Activated CD4-positive, alpha-beta T cell treated with anti-CD3 and anti-CD28 coated beads for 1 hour (primary cell): ENCODE measurements around the gene TTC16.

ENCODE experiments used
- DNase-seq: peaks from one replicate; pipeline ENCODE4 v3.0.0-alpha.2; 2020

The TTC16 gene, protein sequence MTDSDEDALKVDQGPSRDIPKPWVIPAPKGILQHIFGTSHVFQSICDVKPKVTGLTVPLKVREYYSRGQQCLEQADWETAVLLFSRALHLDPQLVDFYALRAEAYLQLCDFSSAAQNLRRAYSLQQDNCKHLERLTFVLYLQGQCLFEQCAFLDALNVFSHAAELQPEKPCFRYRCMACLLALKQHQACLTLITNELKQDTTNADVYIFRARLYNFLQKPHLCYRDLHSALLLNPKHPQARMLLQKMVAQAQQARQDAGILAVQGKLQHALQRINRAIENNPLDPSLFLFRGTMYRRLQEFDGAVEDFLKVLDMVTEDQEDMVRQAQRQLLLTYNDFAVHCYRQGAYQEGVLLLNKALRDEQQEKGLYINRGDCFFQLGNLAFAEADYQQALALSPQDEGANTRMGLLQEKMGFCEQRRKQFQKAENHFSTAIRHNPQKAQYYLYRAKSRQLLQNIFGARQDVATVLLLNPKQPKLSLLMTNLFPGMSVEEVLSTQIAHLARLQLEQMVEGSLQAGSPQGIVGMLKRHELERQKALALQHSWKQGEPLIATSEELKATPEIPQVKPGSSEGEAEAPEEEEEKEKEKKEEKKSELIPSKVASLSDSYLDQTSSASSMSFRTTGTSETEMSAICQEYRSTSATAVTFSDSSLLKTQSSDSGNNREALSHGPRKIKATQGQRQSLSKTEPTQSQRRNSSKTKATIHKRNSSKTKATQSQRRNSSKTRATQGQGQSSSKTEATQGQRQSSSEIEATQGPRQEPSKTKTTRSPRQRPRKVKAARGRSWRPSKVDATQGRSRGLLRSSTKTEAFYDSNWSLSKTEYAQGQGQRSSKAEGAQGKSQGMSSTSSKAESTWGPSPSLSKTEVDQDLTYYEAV

DNA sequence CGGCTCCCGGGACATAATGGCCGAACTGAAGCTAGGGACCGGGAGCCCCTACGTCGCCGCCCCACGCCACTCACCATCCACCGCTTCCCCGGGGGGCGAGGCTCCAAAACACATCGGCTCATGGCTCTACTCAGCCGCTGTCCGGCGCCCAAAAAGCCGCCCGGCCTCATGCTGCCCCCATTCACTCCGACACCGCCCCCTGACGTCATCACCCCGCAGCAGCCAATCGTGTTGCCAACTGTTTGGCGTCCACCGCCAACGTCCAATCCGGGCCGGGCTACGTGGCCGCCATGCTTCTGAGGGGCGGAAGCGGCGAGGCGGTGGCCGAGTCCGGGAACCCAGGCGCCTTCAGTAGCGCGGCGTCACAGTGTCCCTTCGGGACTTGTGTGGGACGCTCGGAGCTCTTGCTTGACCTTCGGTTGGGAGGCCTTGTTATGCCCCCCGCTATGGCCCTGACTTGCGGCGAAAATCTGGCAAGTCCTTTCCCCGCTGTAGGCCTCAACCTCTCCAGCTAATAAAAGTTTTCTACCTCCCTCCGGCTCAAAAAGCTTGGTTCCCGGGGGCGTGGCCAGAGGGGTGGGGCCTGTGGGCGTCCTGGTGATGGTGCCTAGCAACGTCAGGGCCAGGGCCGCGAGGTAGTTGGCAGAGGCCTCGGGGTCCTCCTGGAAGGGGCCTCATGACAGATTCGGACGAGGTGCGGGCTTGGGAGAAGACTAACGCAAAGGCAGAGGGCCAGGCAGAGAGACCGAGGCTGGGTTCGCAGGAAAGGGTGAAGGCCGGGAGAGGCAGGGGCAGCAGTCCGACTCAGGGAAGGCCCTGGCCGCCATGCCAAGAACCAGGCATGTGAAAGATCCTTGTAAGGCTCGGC, at the start of gene TTC16, which contains the start of gene PTRH1:
TTC16 (plus strand) TSS at position 610 of the 868 bp plus-strand sequence; CDS start at position 677, 67 bp downstream.
PTRH1 (minus strand) TSS at position 194 of the 868 bp plus-strand sequence; CDS start at position 170, 24 bp downstream.
- peak; percentile 94 for DNase-seq

DNA sequence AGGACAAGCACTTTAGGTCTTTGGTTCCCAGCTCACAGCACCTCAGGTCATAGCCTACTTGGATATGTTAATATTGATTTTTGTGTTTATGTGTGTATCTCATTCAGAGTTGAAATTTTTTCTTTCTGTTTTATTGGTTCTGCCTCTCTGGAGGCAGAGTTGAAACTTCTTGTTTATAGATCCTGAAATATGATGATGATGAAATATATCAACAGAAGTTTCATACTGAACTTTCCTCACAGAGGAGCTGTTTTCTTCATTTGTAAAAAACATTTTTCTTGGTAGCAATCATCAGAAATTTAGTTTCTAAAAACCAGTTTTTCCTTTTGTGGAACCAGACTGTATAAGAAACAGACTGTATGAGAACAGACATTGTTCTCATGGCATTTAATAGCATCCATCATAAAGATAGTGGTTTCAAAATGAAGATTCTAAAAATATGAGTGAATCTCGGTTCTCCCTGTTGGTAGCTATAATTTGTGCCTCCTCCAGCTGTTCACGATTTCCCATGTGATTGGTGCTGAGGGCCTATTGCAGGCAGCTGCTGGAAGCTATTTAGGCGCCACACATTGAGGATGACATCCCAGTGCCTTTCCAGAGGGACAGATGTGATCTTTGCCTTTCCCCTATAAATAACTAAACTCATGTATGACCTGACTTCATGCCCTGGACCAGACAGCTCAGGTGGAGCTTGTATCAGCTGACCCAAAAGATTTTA, 48.6 kb upstream of the TTC16 start:
- no peak for DNase-seq

DNA sequence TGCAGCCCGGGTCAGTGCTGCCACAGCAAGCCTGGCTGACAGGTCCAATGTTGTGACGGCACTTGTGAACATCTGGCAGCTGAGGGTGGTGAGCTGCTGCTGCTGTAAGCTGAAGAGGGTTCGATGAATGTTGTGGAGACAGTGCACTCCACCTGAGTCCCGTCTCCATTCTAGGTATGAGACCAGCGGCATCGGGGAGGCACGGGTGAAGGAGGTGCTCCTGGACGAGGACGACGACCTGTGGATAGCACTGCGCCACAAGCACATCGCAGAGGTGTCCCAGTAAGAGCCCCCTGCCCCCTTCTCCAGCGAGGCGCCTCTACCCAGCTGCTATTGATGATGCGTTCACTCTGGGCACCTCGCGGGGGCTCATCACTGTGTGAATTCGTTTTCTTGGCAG, 48.0 kb upstream of the TTC16 start:
- DNase-seq, result no peak

DNA sequence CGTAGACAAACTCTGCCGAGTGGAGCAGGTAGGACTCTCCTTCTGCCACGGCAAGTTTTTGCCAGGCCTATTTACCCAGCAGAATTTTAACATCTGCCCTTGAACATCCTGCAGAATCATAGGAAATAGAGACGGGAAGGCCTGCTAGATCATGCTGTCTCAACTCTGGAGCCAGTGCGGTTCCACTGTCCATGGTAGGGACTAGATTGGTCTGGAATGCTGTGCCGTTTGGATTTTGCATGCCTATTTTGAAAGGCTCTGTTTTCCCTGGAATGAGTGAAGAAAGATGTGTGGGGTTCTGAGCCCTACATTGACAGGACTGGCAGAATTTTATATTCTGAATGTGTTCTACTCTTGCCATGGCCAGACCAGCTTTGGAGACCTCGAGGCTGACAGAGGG, 42.6 kb upstream of the TTC16 start:
- DNase-seq, result no peak

DNA sequence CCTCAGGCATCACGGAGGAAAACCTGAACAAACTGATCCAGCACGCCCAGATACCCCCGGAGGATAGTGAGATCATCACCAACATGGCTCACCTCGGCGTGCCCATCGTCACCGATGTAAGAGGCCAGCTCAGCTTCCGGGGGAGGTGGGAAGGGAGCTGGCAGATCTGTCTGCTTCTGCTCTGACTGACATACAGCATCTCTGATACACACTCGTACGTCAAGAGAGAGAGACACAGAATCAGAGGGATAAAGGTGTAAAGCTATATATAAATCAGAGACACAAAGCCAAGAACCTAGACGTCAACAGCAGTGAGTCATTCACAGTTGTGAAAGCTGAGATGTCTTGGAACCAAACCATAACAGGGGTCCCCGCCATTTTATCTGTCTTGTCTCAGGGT, 39.2 kb upstream of the TTC16 start:
- DNase-seq, result no peak

DNA sequence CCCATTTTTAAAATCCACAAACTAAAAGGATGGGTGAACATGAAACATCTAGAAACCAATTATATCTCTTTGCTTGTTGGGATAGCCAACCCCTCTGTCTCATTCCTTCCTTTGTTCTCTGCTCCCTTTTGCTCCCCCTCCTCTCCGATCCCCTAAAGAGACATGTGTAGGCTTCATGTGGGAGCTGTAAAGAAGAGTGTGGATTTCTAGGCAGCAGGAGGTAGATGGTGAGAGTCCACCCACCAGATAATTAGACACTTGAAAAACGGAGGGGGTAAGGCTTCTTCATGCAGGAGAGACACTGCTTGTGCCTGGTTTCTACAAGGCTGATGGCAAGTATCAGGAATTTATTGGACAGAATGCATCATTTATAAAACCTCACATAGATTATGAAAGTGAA, 36.4 kb upstream of the TTC16 start:
- no peak for DNase-seq

DNA sequence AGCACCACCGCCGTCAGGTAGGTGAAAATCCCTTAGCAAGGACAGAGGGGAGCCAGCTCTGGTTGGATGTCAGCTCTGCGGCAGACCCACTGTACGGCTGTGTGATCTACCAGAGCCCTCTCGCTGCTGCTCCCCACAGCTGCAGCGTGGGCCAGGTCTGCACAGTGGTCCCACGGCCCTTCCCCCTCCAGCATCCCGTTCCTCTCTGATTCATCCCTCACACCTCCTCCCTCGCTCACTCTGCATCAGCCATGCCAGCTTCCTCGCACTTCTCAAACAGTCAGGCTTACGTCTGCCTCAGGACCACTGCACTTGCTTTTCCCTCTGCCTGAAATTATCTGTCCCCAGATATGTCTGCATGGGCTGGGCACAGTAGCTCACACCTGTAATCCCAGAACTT, 35.7 kb upstream of the TTC16 start:
- DNase-seq, result no peak

DNA sequence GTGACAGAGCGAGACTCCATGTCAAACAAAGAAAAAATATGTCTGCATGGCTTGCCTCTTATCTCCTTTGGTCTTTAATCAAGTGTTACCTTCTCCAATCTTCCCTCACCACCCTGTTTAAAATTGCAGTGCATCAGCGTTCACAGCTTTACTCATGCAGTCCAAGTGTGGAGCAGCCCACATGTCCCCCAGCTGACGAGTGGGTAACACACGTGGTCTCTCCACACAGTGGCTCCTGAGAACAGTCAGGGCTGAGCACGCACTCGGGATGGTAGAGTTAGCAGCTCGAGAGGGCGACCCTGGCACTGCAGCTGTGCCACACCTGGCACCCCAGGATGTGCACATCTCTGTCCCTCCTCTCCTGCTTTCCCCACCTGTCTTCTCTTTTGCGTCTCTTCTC, 35.0 kb upstream of the TTC16 start:
- DNase-seq, result no peak

DNA sequence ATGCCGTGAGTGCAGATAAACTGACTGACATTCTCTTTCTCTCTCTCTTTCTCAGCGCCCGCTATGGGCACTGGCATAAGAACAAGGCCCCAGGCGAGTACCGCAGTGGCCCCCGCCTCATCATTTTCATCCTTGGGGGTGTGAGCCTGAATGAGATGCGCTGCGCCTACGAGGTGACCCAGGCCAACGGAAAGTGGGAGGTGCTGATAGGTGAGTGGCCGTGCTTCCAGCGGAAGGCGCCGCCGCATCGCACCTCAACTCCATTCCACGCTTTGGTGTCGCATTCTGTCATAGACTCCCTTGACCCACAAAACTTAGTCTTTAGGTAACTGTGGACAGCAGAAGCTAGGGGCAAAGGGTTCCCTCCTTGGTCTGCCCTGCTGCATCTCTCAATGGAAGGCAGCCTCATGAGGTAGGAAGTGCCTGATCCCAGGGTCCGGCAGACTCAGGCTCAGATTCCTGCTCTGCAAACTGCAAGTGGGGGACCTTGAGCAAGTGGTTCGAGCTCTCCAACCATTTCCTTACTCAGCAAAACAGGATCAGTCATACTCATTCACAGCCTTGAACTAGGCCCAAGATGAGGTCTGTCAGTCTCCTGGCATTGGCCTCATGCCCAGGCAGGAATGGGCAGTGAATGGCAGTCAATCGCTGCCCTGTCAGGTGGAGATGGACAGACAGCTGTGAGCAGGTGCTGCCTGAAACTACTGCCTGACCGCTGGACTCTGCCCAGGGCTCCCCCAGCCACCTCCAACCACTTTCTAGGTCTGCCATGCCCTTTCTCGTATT, 33.3 kb upstream of the TTC16 start:
- DNase-seq, result no peak

DNA sequence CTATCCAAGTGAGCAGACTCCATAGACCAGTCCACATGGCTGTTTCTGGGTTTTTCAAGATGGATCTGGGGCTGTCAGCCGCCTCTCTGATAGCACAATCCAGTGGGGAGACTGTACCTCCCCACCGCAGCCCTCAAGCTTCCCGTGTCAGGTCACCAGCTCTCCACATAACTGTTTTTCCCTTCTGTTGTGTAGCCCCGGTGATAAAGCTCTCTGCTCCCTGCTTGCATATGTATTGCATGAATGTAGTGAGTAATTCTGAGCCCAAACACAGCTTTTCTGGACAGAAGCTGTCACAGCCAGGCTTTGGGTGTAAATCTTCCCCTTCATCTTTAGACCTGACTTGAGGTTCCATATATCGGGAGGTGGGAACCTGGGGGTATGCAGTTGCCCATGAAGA, 32.2 kb upstream of the TTC16 start:
- DNase-seq, result no peak

DNA sequence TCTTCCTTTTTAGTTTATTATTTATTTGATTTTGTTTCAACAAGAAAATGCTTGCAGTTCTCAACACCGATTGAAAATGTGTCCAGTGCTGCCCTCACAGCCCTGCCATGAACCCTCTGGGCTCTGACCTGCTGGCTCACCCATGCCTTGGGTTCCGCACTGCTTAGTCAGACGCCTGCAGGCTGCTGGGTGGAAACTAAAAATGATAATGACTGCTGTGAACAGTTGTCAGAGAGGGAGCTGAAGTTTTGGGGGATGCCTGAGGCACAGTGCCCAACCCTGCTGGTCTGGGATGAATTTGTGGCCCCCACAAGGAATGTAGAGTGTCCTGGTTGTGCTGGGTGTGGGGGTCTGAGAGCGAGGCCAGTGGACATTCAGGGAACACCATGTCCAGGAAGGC, 31.3 kb upstream of the TTC16 start:
- DNase-seq, result no peak

DNA sequence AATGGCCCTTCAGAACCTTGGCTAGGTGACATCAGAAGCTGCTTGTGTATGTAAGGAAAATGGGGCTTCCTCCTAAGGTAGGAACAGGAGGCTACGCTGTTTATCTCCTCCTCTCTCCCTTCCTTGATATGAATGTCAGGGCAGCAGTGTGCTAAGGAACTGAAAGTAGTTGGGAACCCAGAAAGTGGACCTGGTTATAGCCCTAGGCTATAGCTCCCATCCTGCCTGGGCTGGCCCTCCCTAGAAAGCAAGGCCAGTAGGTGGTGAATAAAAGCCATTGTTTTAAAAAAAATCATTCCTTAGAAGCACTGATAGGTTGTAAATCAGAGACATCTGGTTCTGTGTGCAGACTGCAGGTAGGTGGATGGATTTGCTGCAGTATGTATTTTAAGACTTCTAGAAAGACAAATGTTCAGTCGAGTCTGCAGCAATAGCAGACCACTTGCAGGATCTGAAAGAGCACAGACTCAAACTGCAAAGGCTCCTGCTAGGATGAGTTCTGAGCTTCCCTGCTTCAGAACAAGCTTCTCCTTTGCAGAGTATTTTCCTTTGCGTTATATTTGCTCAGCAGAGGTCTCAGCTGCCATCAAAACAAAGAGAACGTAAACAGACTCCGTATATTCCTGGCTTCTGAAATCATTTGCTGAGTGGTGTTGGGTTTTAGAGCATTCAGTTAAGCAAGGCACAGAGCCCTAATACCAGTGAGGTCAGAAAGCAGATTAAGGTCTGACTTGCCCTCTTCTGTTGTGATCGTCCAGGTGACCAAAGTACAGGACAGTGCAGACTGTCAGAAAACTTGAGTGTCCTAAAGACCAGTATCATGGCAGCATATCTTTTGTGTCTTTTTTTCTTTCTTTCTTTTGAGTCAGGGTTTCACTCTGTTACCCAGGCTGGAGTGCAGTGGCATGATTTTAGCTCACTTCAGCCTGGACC, 29.2 kb upstream of the TTC16 start:
- DNase-seq, result no peak

DNA sequence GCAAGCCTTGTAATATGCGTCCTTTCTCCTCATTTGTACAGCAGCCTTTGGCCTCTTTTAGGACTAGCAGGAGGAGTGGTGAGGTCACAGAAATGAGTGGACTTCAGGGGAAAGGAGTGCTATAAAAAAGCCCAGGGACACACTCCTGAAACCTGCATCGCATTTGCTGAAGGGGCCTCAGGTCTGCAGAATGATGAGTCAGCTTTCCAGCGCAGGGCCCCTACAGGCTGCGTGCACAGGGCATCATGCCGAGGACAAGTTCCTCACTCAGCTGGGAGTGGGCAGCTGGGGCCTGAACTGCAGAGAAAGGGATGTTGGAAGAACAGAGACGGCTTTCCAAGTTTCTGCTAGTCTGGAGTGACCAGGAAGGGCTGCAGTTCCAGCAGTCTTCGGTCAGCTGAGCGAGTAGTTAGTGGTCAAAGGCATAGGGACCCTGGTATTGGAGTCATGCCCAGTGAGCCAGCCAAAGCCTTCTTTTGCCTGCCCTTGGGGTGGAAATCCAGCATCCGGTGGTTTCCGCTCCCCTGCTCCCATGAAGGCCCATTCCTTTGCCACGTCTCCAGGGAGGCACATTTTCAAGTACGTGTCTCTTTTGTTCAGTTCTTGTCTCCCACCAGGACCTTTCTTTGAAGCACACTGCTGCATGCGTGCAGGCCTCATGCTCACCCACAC, 26.4 kb upstream of the TTC16 start:
- DNase-seq, result no peak

DNA sequence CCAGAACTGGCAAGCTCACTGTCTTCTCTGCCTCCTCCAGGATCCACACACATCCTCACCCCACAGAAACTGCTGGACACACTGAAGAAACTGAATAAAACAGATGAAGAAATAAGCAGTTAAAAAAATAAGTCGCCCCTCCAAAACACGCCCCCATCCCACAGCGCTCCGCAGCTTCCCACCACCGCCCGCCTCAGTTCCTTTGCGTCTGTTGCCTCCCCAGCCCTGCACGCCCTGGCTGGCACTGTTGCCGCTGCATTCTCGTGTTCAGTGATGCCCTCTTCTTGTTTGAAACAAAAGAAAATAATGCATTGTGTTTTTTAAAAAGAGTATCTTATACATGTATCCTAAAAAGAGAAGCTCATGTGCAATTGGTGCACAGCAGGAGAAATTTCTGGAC, 25.1 kb upstream of the TTC16 start:
- no peak for DNase-seq

DNA sequence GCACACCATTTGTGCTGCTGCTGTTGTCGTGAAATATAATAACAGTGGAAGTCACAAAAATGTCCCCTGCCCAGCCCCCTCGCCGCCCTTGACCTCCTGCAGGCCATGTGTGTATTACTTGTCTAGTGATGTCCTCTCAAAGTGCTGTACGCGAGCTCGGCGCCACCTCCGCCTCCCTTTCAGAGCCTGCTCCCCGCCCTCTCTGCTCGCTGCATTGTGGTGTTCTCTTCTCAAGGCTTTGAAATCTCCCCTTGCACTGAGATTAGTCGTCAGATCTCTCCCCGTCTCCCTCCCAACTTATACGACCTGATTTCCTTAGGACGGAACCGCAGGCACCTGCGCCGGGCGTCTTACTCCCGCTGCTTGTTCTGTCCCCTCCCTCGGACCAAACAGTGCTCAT, 23.8 kb upstream of the TTC16 start:
- no peak for DNase-seq

DNA sequence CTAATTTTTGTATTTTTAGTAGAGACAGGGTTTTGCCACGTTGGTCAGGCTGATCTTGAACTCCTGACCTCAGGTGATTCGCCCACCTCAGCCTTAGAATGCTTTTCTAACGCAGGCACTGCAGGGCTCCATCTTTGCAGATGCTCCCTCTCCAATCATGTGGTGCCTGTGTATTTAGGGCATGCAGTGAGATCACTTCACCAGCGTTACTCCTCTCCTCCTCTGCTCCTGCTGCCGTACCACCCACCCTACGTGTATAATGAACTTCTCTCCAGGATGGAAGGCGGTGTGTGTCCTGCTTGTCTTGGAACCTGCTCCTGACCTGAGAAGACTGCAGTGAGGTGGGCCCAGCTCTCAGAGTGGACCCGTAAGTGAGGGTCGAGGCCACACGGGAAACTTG, 22.7 kb upstream of the TTC16 start:
- DNase-seq, result no peak

DNA sequence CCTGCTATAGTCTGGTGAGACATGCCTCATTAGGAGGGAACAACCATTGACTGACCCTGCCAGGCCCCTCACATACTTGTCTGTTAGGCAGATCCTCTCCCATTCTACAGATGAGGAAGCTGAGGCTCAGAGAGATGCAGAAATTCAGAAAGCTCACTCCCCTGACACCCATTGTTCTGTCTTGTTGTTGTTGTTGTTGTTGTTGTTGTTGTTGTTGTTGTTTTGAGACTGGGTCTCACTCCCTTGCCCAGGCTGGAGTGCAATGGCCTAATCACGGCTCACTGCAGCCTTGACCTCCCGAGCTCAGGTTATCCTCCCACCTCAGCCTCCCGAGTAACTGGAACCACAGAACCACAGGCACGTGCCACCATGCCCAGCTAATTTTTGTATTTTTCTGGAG, 22.2 kb upstream of the TTC16 start:
- no peak for DNase-seq

DNA sequence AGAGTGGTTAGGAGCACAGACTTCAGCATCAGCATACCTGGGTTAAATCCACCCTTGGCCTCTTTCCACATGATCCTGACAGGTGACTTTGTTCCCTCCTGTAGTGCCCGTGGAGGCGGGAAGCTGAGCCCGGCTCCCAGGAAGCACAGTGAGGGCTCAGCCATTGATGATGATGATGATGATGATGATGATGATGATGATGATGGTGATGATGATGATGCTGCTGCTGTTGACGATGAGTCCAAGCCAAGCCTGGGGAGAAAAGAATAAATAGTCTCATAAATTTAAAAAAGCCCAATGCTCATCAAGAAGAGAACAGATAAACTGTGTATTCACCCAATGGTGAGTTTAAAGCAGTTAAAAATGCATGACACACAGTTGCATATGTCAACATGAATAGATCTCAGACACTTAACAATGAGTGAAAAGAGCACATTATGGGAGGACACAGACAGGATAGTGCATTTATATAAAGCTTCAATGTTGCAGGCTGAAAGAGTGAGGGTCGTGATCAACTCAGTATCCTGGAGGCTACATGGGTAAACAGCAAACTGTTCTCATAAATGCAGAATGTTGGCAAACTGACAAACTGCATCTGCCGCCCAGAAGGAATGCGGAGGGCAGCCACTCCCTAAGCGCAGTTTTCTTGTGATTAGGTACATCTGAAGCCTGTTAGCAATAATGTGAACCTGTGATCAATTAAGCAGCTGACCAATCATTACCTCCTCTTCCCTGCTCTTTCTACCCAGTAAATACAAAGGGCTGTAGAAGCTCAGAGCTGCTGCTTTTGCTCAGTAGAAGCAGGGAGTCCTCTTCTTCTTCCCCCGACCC, 20.8 kb upstream of the TTC16 start:
- no peak for DNase-seq

DNA sequence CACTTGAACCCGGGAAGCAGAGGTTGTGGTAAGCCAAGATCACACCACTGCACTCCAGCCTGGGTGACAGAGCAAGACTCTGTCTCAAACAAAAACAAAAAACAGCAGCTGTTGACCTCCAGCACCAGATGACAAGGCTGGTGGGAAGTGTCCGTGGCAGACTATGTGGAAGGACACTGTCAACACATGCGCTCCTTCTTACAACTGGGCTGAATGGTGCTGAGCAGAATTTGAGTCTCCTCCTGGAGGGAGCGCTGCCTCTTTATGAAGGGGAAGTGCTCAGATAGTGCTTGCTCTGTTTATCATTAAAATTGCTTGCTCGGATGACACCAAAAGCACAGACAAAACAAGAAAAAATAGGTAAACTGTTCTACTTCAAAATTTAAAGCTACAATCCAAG, 18.3 kb upstream of the TTC16 start:
- DNase-seq, result no peak
